D721Med (cell line): ENCODE measurements around the gene TATDN3.
"Not testable (repeated sequence)": the region's sequence is repeated elsewhere in the genome, so short reads cannot be mapped to it uniquely, and the experiment has no call there.

Experiments
- DNase-seq: peaks from one replicate; pipeline ENCODE4 v3.0.0; 2011; ENCODE audit warnings: low spot score; ENCODE audit not compliant: insufficient read length
- FAIRE-seq: peaks from 2 replicates; lab custom pipeline; 2011; peaks lifted over from hg19 to GRCh38; lab: Jason Lieb, UNC
- CTCF ChIP-seq: IDR thresholded peaks from 2 replicates; pipeline ENCODE4 v1.5.1; 2012; ENCODE audit warnings: mild to moderate bottlenecking, control low read depth; ENCODE audit not compliant: insufficient read depth; ENCODE audit errors: missing control alignments

TATDN3 gene

GRCh38 chr1:212856755-212857154 lies 65.1 kb downstream of the TATDN3 start:
- no peak for DNase-seq
- no peak for FAIRE-seq
- no peak for TF ChIP-seq CTCF

DNA sequence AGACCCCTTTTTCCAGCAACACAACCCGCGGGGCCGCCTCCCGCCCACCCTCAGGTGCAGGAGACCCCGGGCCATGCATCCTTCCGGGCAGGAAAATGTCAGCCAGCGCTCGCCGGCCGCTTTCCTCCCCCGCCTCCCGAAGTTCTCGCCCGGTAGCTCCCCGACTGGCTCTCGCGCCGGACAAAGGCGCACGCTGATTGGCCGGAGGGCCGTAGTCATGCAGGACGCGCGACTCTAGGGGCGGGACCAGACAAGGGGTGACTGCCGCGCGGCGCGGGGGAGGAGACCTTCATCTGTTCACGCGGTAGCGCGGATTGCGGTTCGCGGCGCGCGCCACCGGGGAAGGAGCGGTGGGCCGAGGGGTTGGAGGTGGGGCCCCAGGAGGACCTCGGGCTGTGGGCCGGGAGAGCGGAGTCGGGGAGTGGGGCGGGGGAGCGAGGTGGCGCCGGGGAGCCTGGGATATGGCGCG lies 66.3 kb downstream of the TATDN3 start, which contains the start of gene FLVCR1:
TSS of gene FLVCR1 (plus strand) at position 284 of the 469 bp plus-strand sequence. CDS start at position 462, 178 bp downstream.
- TF ChIP-seq CTCF: no peak
- FAIRE-seq: no peak
- peak; percentile 85 for DNase-seq

GRCh38 chr1:212858461-212859265 lies 67.0 kb downstream of the TATDN3 start:
- DNase-seq (no peak), FAIRE-seq (no peak)
- TF ChIP-seq CTCF: no peak

DNA sequence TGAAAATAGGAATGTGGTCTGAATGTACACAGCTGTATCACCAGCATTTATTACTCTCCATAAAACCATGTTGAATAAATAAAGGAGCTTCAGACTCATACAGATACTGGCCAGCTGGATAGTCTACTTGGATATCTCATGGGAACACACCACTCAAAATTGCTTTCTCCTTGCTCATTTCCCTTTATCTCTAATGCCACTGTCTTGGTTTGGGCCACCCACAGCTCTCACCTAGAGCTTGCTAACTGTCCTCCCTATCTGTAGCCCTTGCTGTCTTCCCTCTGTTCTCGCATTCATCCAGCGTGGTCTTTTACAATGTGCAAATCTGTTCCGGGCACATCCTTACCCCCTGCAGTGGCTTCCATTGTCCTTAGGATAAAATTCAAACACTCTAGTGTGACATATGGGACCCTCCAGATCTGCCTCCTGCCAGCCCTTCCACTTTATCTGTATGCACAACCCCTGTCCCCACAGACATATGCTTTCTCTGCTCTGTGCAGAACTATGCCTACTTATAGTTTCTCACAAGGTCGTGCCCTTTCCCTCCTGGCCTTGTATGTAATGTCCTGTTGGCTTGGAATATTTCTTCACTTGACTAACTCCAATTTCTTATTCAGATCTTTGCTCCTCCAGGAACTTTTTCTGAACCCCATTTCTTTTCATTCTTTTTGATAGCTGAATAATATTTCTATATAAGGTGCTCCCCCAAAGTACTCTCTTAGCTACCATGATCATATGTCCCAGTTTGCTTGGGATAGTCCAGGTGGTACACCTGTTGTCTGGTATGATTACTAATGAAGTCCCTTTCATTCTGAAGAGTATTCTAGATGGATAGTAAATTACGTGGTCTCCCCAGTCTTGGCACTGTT lies 69.3 kb downstream of the TATDN3 start:
- FAIRE-seq: no peak
- no peak for DNase-seq
- no peak for TF ChIP-seq CTCF

GRCh38 chr1:212862111-212862690 lies 70.5 kb downstream of the TATDN3 start:
- FAIRE-seq: peak; percentile 48
- no peak for TF ChIP-seq CTCF
- DNase-seq: no peak

- not testable (repeated sequence) for FAIRE-seq, DNase-seq
These were observed 71.7 kb downstream of the TATDN3 start for GRCh38 chr1:212863345-212863744.

DNA sequence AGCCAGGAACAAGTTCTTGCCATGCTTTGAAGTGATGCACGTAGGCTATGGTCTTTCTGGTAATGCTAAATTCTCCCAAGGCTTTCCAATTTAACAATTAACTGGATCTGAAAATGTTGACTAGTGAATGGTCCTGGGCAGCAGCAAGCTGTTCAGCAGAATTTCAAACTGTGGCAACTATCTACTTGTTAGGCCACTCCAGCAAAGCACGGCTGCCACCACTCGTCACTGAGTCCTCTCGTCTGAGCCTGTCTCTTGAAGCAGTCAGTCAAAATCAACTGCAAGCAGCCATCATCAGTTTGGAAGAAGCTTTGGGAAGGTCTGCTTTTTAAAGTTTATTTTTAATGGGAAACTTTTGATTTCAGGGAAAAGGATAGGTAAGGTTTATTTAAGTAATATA lies 72.5 kb downstream of the TATDN3 start:
- peak; percentile 44 for FAIRE-seq
- no peak for DNase-seq
- TF ChIP-seq CTCF: no peak
